Stimulated activated CD8-positive, alpha-beta memory T cell treated with anti-CD3 and anti-CD28 coated beads, Interleukin-2, amount 100 ng/mL, for 1 hour (primary cell): ENCODE results near the gene UBE2D2.

Experiments
- DNase-seq, 2 donors: peaks; one replicate each; pipeline ENCODE4 v3.0.0-alpha.2; 2020; ENCODE audit warnings: low read depth in 2 of 2

Gene UBE2D2

DNA sequence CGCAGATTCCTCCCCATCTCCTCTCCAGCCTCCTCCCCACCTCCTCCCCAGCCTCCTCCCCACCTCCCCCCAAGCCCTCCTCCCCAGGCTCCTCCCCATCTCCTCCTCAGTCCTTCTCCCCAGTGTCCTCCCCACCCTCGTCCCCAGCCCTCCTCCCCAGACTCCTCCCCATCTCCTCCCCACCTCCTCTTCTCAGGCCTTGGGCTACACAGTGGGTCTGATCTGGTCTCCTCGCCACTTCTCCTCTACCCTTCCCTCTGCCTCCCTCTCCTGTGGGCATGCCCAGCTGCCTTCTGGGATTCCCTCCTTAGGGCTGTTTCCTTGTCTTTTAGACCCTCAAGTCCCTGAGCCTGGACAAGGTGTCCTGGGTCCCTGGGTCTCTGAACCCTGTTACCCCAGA, 115.3 kb downstream of the UBE2D2 start:
- DNase-seq: no peak

DNA sequence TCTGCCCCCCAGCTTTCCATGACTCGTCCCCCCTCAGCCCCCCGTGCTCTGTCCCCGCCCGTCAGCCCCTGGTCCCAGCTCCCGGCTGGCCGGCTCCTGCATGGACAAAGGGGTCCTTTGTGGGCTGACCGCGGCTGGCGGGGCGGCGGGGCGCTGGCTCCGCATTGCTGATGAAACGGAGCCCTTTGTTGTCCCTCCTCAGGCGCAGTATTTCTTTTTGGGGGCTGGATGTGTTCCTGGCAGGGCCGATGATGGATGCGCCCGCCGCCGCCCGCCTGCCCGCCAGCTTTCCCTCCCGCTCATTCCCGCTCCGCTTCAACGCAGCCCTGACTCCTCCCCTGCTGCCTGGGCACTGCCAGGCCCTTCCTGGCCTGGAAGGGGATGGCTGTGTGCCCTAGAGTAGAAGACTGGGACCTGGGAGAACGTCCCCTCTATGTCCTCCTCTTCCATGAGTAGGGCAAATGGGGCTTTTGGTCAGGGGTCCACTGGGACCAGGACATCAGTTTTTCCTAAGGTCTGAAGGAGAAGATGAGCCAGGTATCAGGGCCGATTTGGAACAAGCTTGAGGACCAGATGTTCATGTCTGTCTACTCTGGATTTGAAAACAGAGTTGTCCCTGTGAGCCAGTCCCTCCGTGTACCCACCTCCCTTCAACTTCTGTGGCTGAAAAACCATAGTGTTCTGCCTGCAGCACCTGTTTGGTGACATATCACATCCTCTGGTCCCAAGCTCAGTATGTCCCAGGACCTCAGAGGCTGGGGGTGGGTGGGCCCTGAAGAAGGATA, 116.0 kb downstream of the UBE2D2 start:
- no peak for DNase-seq
